SHP77 treated with DMSO at 0.1 percent for 48 hours (cell line): ENCODE measurements around the gene RBM18.

Experiments used
- DNase-seq: peaks from one replicate; lab custom pipeline; 2025; lab: John Stamatoyannopoulos, UW

RBM18 gene

GRCh38 chr9:122258886-122259415, 5.7 kb downstream of the RBM18 start:
- no peak for DNase-seq

GRCh38 chr9:122256206-122256605, 8.4 kb downstream of the RBM18 start:
- DNase-seq = no peak

GRCh38 chr9:122254761-122255160, 9.9 kb downstream of the RBM18 start:
- no peak for DNase-seq

GRCh38 chr9:122252796-122253195, 11.8 kb downstream of the RBM18 start:
- DNase-seq = no peak

- no peak for DNase-seq
These were observed 13.3 kb downstream of the RBM18 start for GRCh38 chr9:122251351-122251750.

GRCh38 chr9:122248448-122248865, 16.2 kb downstream of the RBM18 start:
- no peak for DNase-seq

GRCh38 chr9:122246666-122247065, 18.0 kb downstream of the RBM18 start:
- DNase-seq = no peak

GRCh38 chr9:122244349-122244748, 20.3 kb downstream of the RBM18 start:
- DNase-seq = no peak

- no peak for DNase-seq
These were observed 24.9 kb downstream of the RBM18 start for GRCh38 chr9:122239722-122240121.

- no peak for DNase-seq
These were observed 28.0 kb downstream of the RBM18 start for GRCh38 chr9:122236681-122237080.

- DNase-seq = no peak
These were observed 30.5 kb downstream of the RBM18 start for GRCh38 chr9:122234022-122234748.

- no peak for DNase-seq
These were observed 31.8 kb downstream of the RBM18 start for GRCh38 chr9:122232796-122233306.

GRCh38 chr9:122229485-122229837, 35.2 kb downstream of the RBM18 start:
- no peak for DNase-seq

- no peak for DNase-seq
These were observed 35.8 kb downstream of the RBM18 start, which contains the start of gene LHX6 for GRCh38 chr9:122228568-122229484. Gene LHX6, minus strand, starts transcription at chr9:122228957. Its CDS starts 217 bp downstream, at chr9:122228740.

GRCh38 chr9:122228191-122228567, 36.5 kb downstream of the RBM18 start:
- DNase-seq = no peak

- DNase-seq = no peak
These were observed 37.1 kb downstream of the RBM18 start for GRCh38 chr9:122227575-122227900.

- no peak for DNase-seq
These were observed 37.7 kb downstream of the RBM18 start for GRCh38 chr9:122226758-122227574.

GRCh38 chr9:122226142-122226757, 38.4 kb downstream of the RBM18 start:
- DNase-seq = no peak

GRCh38 chr9:122225312-122226141, 39.1 kb downstream of the RBM18 start:
- DNase-seq = no peak

- no peak for DNase-seq
These were observed 41.2 kb downstream of the RBM18 start for GRCh38 chr9:122223435-122223834.

- no peak for DNase-seq
These were observed 41.8 kb downstream of the RBM18 start for GRCh38 chr9:122222791-122223190.
